PC-9 (cell line): Measurements from ENCODE around the gene CEBPB.

Experiments used
- CTCF ChIP-seq: fragments of 200-600 bp; sonication (generic); conservative IDR thresholded peaks from 2 replicates; pipeline ENCODE4 v1.6.1; 2017; ENCODE audit warnings: mixed run types, antibody characterized with exemption, mild to moderate bottlenecking, moderate library complexity
- EZH2 ChIP-seq: fragments of 200-600 bp; sonication (generic); IDR thresholded peaks from 2 replicates; pipeline ENCODE4 v1.8.0; 2017; ENCODE audit warnings: antibody characterized with exemption, low read depth

GRCh38 chr20:50163570-50164317 lies 26.9 kb upstream of the CEBPB start:
- TF ChIP-seq CTCF (no peak), EZH2 (no peak)
